GM21528 (cell line): Measurements from ENCODE around the gene HOXD1.

Experiments
- ATAC-seq: cut with Tn5 transposase; IDR thresholded peaks from one replicate; pipeline ENCODE4 v1.9.1; 2021; ENCODE audit warnings: mild to moderate bottlenecking, moderate library complexity; ENCODE audit not compliant: unreplicated experiment, low FRiP score

HOXD1 gene

GRCh38 chr2:176152350-176153181 is 35.9 kb upstream of the HOXD1 start:
- no peak for ATAC-seq

GRCh38 chr2:176154576-176155252 is 33.8 kb upstream of the HOXD1 start:
- ATAC-seq = no peak

DNA sequence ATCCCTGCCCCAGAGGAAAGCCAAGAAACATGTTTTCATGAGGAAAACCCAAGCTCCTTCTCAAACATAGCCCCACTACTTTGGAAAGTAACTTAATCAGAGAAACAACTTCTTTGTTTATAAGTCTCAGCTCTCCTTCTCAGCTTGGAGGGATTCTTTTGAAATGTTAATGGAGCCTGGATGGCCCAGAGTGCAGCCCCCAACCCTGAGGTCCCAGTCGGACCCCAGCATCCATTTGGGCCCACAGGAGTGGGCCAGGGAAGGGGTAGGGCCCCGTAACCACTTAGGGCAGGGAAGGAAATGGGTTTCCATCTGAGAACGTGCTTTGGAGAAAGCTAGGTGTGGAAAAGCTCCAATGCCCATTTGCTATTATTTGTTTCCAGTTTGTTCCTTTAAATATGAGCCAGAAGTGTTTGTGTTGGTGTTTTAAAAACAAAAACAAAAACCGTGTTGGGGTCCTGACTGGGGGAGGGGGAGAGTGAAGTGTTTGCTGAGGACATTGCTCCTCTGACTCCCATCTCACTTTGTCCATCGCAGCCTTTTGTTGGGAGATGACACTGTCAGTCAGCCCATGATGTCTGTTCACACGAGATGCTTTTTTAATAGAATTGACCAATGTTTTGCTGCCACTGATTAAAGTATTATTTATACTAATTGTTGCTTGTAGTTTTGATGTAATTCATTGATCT is 33.0 kb upstream of the HOXD1 start:
- no peak for ATAC-seq

DNA sequence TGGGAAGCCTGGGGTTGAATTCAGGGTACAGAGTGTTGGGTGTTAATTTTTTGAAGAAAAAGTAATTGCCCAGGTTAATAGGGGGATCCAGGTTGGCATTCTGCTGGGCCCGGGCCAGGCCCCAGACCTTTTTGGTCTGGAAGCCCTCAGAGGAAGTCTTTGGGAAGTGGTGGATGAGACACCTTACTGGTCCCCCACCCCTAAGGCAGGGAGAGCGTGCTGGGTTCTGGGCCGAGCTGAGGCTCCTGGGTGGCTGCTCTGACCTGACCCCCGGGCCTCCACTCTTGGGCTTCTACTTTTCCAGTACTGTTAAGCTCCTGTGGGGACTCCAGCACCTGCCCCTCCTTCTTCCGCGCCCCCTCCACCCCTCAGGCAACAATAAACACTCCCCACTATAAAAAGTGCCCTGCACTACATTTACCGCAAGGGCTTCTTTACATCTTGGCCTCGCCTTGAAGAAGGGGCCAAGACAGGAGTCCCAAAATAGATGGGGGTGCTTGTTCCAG is 32.1 kb upstream of the HOXD1 start:
- ATAC-seq = no peak

GRCh38 chr2:176156807-176157498 is 31.5 kb upstream of the HOXD1 start, which contains the start of gene HOXD3:
TSS of gene HOXD3 (plus strand) at chr2:176157307. CDS start at chr2:176169115, 11,808 bp downstream.
- ATAC-seq = no peak

- ATAC-seq = no peak
Observed at GRCh38 chr2:176157499-176158185, 30.8 kb upstream of the HOXD1 start.

GRCh38 chr2:176158186-176158591 is 30.3 kb upstream of the HOXD1 start:
- no peak for ATAC-seq

GRCh38 chr2:176158855-176159662 is 29.4 kb upstream of the HOXD1 start:
- no peak for ATAC-seq

- no peak for ATAC-seq
Observed at GRCh38 chr2:176159663-176160250, 28.7 kb upstream of the HOXD1 start.

GRCh38 chr2:176160251-176160985 is 28.1 kb upstream of the HOXD1 start:
- ATAC-seq = no peak

GRCh38 chr2:176160986-176161824 is 27.3 kb upstream of the HOXD1 start:
- ATAC-seq = no peak

- no peak for ATAC-seq
Observed at GRCh38 chr2:176161825-176162626, 26.4 kb upstream of the HOXD1 start.

DNA sequence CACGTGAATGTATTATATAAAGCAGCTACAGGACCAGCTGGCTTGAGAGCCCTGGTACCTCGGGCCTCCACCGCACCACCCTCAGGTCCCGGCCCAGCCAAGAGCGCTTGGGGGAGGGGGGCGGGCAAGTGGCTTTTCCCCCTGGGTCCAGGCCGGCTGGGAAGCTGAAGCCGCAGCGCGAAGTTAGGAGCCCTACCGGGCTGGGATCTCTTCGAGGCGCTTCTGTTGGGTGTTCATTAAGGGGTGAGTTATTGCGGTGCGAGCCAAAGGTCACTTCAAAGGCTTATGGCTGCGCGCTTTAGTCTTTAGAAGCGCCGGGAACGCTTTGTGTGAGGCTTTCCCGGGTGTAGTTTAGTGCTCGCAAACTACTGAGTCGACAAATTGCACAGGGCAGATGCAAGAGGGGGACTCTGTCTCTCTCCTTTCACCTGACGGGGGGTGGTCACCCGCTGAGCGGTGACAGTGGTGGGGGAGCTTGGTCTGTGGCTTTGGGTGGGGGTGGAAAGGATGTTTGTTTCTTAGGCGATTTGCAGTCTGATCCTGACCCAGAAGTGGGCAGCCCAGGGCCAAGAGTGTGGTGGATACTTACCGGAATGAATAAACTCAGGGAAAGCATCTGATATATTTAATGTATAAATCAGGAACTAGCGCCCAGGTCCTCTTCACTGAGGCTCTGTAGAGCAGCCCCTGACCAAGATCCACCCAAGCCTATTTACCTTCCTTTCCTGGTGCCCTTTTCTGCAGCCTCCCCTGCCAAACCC is 25.4 kb upstream of the HOXD1 start:
- no peak for ATAC-seq

GRCh38 chr2:176163672-176164056 is 24.8 kb upstream of the HOXD1 start:
- no peak for ATAC-seq

GRCh38 chr2:176164201-176164600 is 24.3 kb upstream of the HOXD1 start:
- no peak for ATAC-seq
